ENCODE data around the gene DNAH7.

DNA sequence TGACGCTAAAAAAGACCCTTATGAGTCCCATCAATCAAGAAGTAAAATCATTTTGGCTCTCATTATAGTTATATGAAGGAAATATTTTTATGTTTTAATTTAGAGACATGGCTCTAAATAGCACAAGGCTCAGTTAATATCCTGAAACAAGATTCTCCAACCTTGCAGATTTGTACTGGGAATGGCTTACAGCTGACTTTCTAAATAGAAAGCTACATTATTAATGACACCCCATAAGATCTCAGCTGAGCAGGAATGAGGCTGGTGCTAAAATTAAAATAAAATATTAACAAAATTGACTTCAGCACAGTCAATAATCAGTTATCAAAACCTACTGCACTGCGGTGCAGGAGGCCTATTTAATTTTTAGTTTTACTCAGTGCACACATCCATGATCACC lies 274.8 kb downstream of the DNAH7 start:
- TF ChIP-seq, protein P1, sequence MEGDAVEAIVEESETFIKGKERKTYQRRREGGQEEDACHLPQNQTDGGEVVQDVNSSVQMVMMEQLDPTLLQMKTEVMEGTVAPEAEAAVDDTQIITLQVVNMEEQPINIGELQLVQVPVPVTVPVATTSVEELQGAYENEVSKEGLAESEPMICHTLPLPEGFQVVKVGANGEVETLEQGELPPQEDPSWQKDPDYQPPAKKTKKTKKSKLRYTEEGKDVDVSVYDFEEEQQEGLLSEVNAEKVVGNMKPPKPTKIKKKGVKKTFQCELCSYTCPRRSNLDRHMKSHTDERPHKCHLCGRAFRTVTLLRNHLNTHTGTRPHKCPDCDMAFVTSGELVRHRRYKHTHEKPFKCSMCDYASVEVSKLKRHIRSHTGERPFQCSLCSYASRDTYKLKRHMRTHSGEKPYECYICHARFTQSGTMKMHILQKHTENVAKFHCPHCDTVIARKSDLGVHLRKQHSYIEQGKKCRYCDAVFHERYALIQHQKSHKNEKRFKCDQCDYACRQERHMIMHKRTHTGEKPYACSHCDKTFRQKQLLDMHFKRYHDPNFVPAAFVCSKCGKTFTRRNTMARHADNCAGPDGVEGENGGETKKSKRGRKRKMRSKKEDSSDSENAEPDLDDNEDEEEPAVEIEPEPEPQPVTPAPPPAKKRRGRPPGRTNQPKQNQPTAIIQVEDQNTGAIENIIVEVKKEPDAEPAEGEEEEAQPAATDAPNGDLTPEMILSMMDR (IDR thresholded peaks at IDR 0.05), result no peak
- TF ChIP-seq POLR2A (IDR thresholded peaks at IDR 0.05) (no peak), POLR2AphosphoS5 (IDR thresholded peaks at IDR 0.05) (no peak)
